Measurements from ENCODE around the gene PHGDH. TPM values are rescaled to one million over a fixed set of nuclear protein-coding genes. Genes with fewer than 3 reads are reported as not detected.

PHGDH gene
- total and polyA plus RNA-seq, 2 donors (not counting 3 experiments of a cell fraction or from before 2014, with no cell fraction given): 37.9 to 120 TPM

DNA sequence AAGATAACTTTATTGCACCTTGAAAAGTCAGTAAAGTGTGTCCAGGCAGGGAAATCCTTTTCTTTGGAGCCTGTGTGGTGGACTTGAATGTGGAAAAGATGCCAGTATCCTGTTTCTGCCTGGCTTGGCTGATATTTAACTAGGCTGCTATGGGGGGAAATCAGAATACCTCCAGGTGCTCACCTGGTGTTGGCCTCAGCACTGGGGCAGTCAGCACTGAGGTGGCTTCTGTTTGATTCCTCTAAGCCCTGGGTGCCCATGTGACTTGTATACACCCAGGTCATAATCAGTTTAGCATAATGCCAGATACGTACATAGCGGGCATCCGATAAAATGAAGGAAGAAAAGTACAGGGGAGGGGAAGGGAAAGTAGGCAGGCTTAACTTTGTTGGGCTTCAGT is 7.2 kb downstream of the PHGDH start:
- Histone ChIP-seq H3K27ac (ENCODE audit: insufficient read depth, low read depth, low read length) (no peak overlapping the region), H3K79me2 (ENCODE audit: control insufficient read depth, insufficient read depth, low read length) (peaks cover 15% of the 10 kb centered on the region), H3K27me3 (ENCODE audit: control insufficient read depth in 2 of 2, insufficient read depth in 2 of 2, low read length in 2 of 2) (no peaks in the 10 kb centered on the region), H3K9me3 (replicated peaks; ENCODE audit: control insufficient read depth, insufficient read depth, low read length) (no peaks in the 10 kb centered on the region), H3K4me3 (replicated peaks in 1 of 3; ENCODE audit: insufficient read depth in 1 of 3, low read depth in 1 of 3, low read length in 3 of 3) (no peak overlapping the region), H2AFZ (ENCODE audit: low read depth, low read length) (no peak overlapping the region), H3K9ac (replicated peaks; ENCODE audit: extremely low read depth, insufficient read depth, low read length) (no peak overlapping the region), H3K9me1 (replicated peaks; ENCODE audit: control insufficient read depth, extremely low read depth, insufficient read depth, low read length) (no peaks in the 10 kb centered on the region), H3K4me1 (ENCODE audit: control insufficient read depth, extremely low read depth, insufficient read depth, low read length) (no peaks in the 10 kb centered on the region), H4K20me1 (replicated peaks; ENCODE audit: control insufficient read depth, extremely low read depth, insufficient read depth, low read length) (no peaks in the 10 kb centered on the region), H3K36me3 (ENCODE audit: control insufficient read depth in 2 of 2, extremely low read depth in 1 of 2, insufficient read depth in 2 of 2, low read length in 2 of 2) (no peaks in the 10 kb centered on the region), H3K4me2 (ENCODE audit: insufficient read depth, low read length) (no peak overlapping the region)
- no TSS peak for BruUV-seq (replicated peaks)
- intact Hi-C loops (cut with micrococcal nuclease): no loop called here
- dilution Hi-C loops (cut with MboI; ENCODE audit: extremely low pct_ligation_motif_present, low sequenced_read_pairs): no loop called here
- TF ChIP-seq FOS (IDR thresholded peaks at IDR 0.05; ENCODE audit: borderline replicate concordance, insufficient read depth, low read length) (no peak), POLR2AphosphoS5 (IDR thresholded peaks at IDR 0.05; ENCODE audit: insufficient read depth, low read depth, low read length) (no peak), POLR2A (IDR thresholded peaks at IDR 0.05; ENCODE audit: low read depth, low read length) (no peak), MAX (IDR thresholded peaks at IDR 0.05; ENCODE audit: insufficient read depth, insufficient read length) (no peak), JUN (IDR thresholded peaks at IDR 0.05; ENCODE audit: borderline replicate concordance, insufficient read depth, insufficient read length, low read depth) (no peak), GATA2 (IDR thresholded peaks at IDR 0.05; ENCODE audit: insufficient read depth, insufficient read length, low read depth, low read length) (no peak), MYC (IDR thresholded peaks at IDR 0.05; ENCODE audit: low read depth, low read length) (no peak), EZH2 (IDR thresholded peaks at IDR 0.05; ENCODE audit: borderline replicate concordance, low read depth, low read length, severe bottlenecking) (no peak)
- TF ChIP-seq, protein P1, sequence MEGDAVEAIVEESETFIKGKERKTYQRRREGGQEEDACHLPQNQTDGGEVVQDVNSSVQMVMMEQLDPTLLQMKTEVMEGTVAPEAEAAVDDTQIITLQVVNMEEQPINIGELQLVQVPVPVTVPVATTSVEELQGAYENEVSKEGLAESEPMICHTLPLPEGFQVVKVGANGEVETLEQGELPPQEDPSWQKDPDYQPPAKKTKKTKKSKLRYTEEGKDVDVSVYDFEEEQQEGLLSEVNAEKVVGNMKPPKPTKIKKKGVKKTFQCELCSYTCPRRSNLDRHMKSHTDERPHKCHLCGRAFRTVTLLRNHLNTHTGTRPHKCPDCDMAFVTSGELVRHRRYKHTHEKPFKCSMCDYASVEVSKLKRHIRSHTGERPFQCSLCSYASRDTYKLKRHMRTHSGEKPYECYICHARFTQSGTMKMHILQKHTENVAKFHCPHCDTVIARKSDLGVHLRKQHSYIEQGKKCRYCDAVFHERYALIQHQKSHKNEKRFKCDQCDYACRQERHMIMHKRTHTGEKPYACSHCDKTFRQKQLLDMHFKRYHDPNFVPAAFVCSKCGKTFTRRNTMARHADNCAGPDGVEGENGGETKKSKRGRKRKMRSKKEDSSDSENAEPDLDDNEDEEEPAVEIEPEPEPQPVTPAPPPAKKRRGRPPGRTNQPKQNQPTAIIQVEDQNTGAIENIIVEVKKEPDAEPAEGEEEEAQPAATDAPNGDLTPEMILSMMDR (IDR thresholded peaks at IDR 0.05; ENCODE audit: extremely low read depth in 1 of 2, insufficient read depth in 1 of 2, low read depth in 1 of 2, low read length in 2 of 2): no peak
- no peak for DNase-seq (ENCODE audit: low read depth, low spot score)
- ChIA-PET POLR2A (no interaction called here), CTCF (interaction anchor here (1.2 kb wide), 1 partner anchor 25 kb away, joined by 3 read pairs; no protein-coding TSS in a partner anchor)
- FAIRE-seq: no peak
